Hindlimb muscle (tissue), 1 donor: ENCODE data around the gene OR5C1. TPM values are rescaled to one million over a fixed set of nuclear protein-coding genes. Genes with fewer than 3 reads are reported as not detected.
"Not testable (repeated sequence)": the region's sequence is repeated elsewhere in the genome, so short reads cannot be mapped to it uniquely, and the experiment has no call there.

Experiments used
- DNase-seq: peaks from one replicate; pipeline ENCODE4 v3.0.0-alpha.2; 2013
- polyA plus RNA-seq: library from polyadenylated mRNA; unstranded; fragments of 120-200 nt; gene quantifications from one replicate; pipeline ENCODE4 v1.2.1, GENCODE V29; 2013; ENCODE audit not compliant: insufficient read length

The OR5C1 gene
- not detected for polyA plus RNA-seq

GRCh38 chr9:122788831-122789230 lies at the start of gene OR5C1:
Gene OR5C1 (plus strand): TSS chr9:122788933. CDS start chr9:122788933, 0 bp downstream.
- DNase-seq: no peak

GRCh38 chr9:122742003-122742402 lies 46.7 kb upstream of the OR5C1 start, which contains the start of gene OR1L6:
Gene OR1L6 (plus strand): TSS chr9:122742303. CDS start chr9:122749848, 7,545 bp downstream.
- no peak for DNase-seq

- no peak for DNase-seq
These were observed 33.9 kb upstream of the OR5C1 start for GRCh38 chr9:122754825-122755224.

- DNase-seq: no peak
These were observed 20.9 kb upstream of the OR5C1 start for GRCh38 chr9:122767817-122768216.

GRCh38 chr9:122777052-122777451 lies 11.7 kb upstream of the OR5C1 start:
- no peak for DNase-seq

GRCh38 chr9:122777935-122778627 lies 10.7 kb upstream of the OR5C1 start:
- no peak for DNase-seq

- no peak for DNase-seq
These were observed 9.6 kb upstream of the OR5C1 start for GRCh38 chr9:122779181-122779580.

- DNase-seq: no peak
These were observed 8.7 kb upstream of the OR5C1 start for GRCh38 chr9:122780026-122780425.

GRCh38 chr9:122781671-122782070 lies 7.1 kb upstream of the OR5C1 start:
- DNase-seq: no peak

- no peak for DNase-seq
These were observed 3.5 kb upstream of the OR5C1 start for GRCh38 chr9:122785269-122785668.

GRCh38 chr9:122786338-122786737 lies 2.4 kb upstream of the OR5C1 start:
- DNase-seq: no peak

- DNase-seq: no peak
These were observed 718 bp downstream of the OR5C1 start for GRCh38 chr9:122789256-122790046.

- no peak for DNase-seq
These were observed 3.3 kb downstream of the OR5C1 start for GRCh38 chr9:122791872-122792669.

- no peak for DNase-seq
These were observed 8.8 kb downstream of the OR5C1 start for GRCh38 chr9:122797316-122798063.

GRCh38 chr9:122800066-122801060 lies 11.6 kb downstream of the OR5C1 start, which contains the start of gene OR1K1:
Gene OR1K1 (plus strand): TSS chr9:122800123. CDS start chr9:122800123, 0 bp downstream.
- DNase-seq: no peak

GRCh38 chr9:122806661-122807060 lies 17.9 kb downstream of the OR5C1 start:
- DNase-seq: no peak

- no peak for DNase-seq
These were observed 18.7 kb downstream of the OR5C1 start for GRCh38 chr9:122807271-122807900.

GRCh38 chr9:122808141-122808540 lies 19.4 kb downstream of the OR5C1 start:
- DNase-seq: no peak

- not testable (repeated sequence) for DNase-seq
These were observed 20.5 kb downstream of the OR5C1 start for GRCh38 chr9:122809261-122809660.

- peak; percentile 74 for DNase-seq
These were observed 21.7 kb downstream of the OR5C1 start for GRCh38 chr9:122810306-122810946.
